DOHH2 (cell line): ENCODE results near the gene LYPD3.

Experiments
- H3F3A ChIP-seq: fragments of 200-600 bp; sonication (generic), shearing (Covaris generic); 2 replicates; pipeline ENCODE4 v1.6.0; 2016; ENCODE audit warnings: antibody characterized with exemption, mild to moderate bottlenecking; ENCODE audit not compliant: control insufficient read depth, insufficient read depth
- H3K27ac ChIP-seq: fragments of 200-600 bp; sonication (generic); 2 replicates; pipeline ENCODE4 v1.5.1; 2014; ENCODE audit warnings: low read depth, mild to moderate bottlenecking, low read length, moderate library complexity
- H3K27me3 ChIP-seq: fragments of 200-600 bp; sonication (generic); 2 replicates; pipeline ENCODE4 v1.6.1; 2014; ENCODE audit warnings: mild to moderate bottlenecking, low read length, mixed read lengths; ENCODE audit not compliant: control insufficient read depth
- H3K36me3 ChIP-seq: fragments of 200-600 bp; sonication (generic); 2 replicates; pipeline ENCODE4 v1.6.1; 2014; ENCODE audit warnings: mild to moderate bottlenecking, low read length, moderate library complexity, mixed read lengths; ENCODE audit not compliant: control insufficient read depth
- H3K4me1 ChIP-seq: fragments of 200-600 bp; sonication (generic); 2 replicates; pipeline ENCODE4 v1.6.1; 2014; ENCODE audit warnings: mild to moderate bottlenecking, low read length, mixed read lengths; ENCODE audit not compliant: control insufficient read depth
- H3K4me2 ChIP-seq: fragments of 200-600 bp; sonication (generic); 2 replicates; pipeline ENCODE4 v1.6.0; 2014; ENCODE audit warnings: mild to moderate bottlenecking, low read length, moderate library complexity
- H3K4me3 ChIP-seq: fragments of 200-600 bp; sonication (generic); 2 replicates; pipeline ENCODE4 v1.5.1; 2014; ENCODE audit warnings: mild to moderate bottlenecking, low read length, mixed read lengths
- H3K79me2 ChIP-seq: fragments of 200-600 bp; sonication (generic); 2 replicates; pipeline ENCODE4 v1.6.1; 2014; ENCODE audit warnings: mild to moderate bottlenecking, low read length, mixed read lengths; ENCODE audit not compliant: control insufficient read depth
- H3K9me2 ChIP-seq: fragments of 200-600 bp; sonication (generic); replicated peaks from 2 replicates; pipeline ENCODE4 v1.6.1; 2014; ENCODE audit warnings: mild to moderate bottlenecking, low read length, mixed read lengths; ENCODE audit not compliant: control insufficient read depth
- H3K9me3 ChIP-seq: fragments of 200-600 bp; sonication (generic); 2 replicates; pipeline ENCODE4 v1.6.1; 2014; ENCODE audit warnings: antibody characterized with exemption, low read length, mixed read lengths; ENCODE audit not compliant: control insufficient read depth, insufficient read depth
- H4K20me1 ChIP-seq: fragments of 200-600 bp; sonication (generic); 2 replicates; pipeline ENCODE4 v1.6.0; 2014; ENCODE audit warnings: low read depth, mild to moderate bottlenecking, antibody characterized with exemption, low read length, moderate library complexity; ENCODE audit not compliant: control insufficient read depth, insufficient read depth
- CTCF ChIP-seq: fragments of 200-600 bp; sonication (generic); IDR thresholded peaks from one replicate; pipeline ENCODE4 v1.5.1; 2014; ENCODE audit warnings: antibody characterized with exemption, mild to moderate bottlenecking, low read depth, low read length; ENCODE audit not compliant: poor library complexity, severe bottlenecking
- EZH2phosphoT487 ChIP-seq: fragments of 200-600 bp; sonication (generic); IDR thresholded peaks from 2 replicates; pipeline ENCODE4 v1.6.1; 2017; ENCODE audit warnings: borderline replicate concordance, mild to moderate bottlenecking, antibody characterized with exemption, low read length, moderate library complexity, mixed read lengths

The LYPD3 gene

GRCh38 chr19:43441716-43442115 is 23.7 kb downstream of the LYPD3 start:
- H3K27me3 ChIP-seq, result no peaks in the 10 kb centered on the region
- H4K20me1 ChIP-seq, result no peaks in the 10 kb centered on the region
- H3F3A ChIP-seq, result no peaks in the 10 kb centered on the region
- no peaks in the 10 kb centered on the region for H3K79me2 ChIP-seq
- no peak overlapping the region for H3K4me2 ChIP-seq
- no peaks in the 10 kb centered on the region for H3K36me3 ChIP-seq
- 0 out of 2 replicates have a peak, but pooled peaks cover 3% of the 10 kb centered on the region for H3K9me3 ChIP-seq
- no peaks in the 10 kb centered on the region for H3K9me2 ChIP-seq
- H3K4me3 ChIP-seq, result no peak overlapping the region
- peaks cover 11% of the 10 kb centered on the region for H3K4me1 ChIP-seq
- no peak overlapping the region for H3K27ac ChIP-seq
- TF ChIP-seq CTCF (no peak), EZH2phosphoT487 (no peak)

- no peak overlapping the region for H3K4me2 ChIP-seq
- no peaks in the 10 kb centered on the region for H3K27me3 ChIP-seq
- H3K4me1 ChIP-seq, result peaks cover 11% of the 10 kb centered on the region
- no peak overlapping the region for H3K4me3 ChIP-seq
- no peak for TF ChIP-seq CTCF
- TF ChIP-seq EZH2phosphoT487, result no peak
- no peak overlapping the region for H3K27ac ChIP-seq
- H3K36me3 ChIP-seq, result no peaks in the 10 kb centered on the region
- no peaks in the 10 kb centered on the region for H3F3A ChIP-seq
- no peaks in the 10 kb centered on the region for H3K9me2 ChIP-seq
- no peaks in the 10 kb centered on the region for H4K20me1 ChIP-seq
- no peaks in the 10 kb centered on the region for H3K79me2 ChIP-seq
- H3K9me3 ChIP-seq, result 0 out of 2 replicates have a peak, but pooled peaks cover 3% of the 10 kb centered on the region
These were observed 25.7 kb downstream of the LYPD3 start for GRCh38 chr19:43439709-43440063.

- Histone ChIP-seq H3K79me2 (no peaks in the 10 kb centered on the region), H3K4me3 (peak overlapping the region; percentile 24; the same call in 1 of the 2 replicates), H3K4me1 (peaks cover 11% of the 10 kb centered on the region), H3K4me2 (peak overlapping the region; percentile 37; the same call in 1 of the 2 replicates), H3K36me3 (no peaks in the 10 kb centered on the region), H4K20me1 (no peaks in the 10 kb centered on the region), H3K27ac (no peak overlapping the region), H3F3A (no peaks in the 10 kb centered on the region), H3K27me3 (no peaks in the 10 kb centered on the region), H3K9me3 (0 out of 2 replicates have a peak, but pooled peaks cover 3% of the 10 kb centered on the region), H3K9me2 (no peaks in the 10 kb centered on the region)
- TF ChIP-seq EZH2phosphoT487, result no peak
- TF ChIP-seq CTCF, result no peak
These were observed 26.2 kb downstream of the LYPD3 start for GRCh38 chr19:43439032-43439708.
